Activated naive CD8-positive, alpha-beta T cell treated with anti-CD3 and anti-CD28 coated beads, Interleukin-2, amount 10 ng/mL, durations not matched to agents 7 days and 5 days (primary cell): ENCODE measurements around the gene ASIC3. TPM values are rescaled to one million over a fixed set of nuclear protein-coding genes. Genes with fewer than 3 reads are reported as not detected.

Source experiments
- ATAC-seq: fragments of 150-1000 bp; cut with Tn5 transposase; one replicate; pipeline ENCODE4 v1.10.0; 2021; ENCODE audit warnings: low read depth, moderate library complexity
- POLR2A ChIA-PET: fragments of 350-600 bp; sonication (Branson Sonifier 250); formaldehyde crosslinking; loops from one replicate; lab custom pipeline; 2021; ENCODE audit warnings: antibody characterized with exemption; lab: Charles Lee
- DNase-seq: peaks from one replicate; pipeline ENCODE4 v3.0.0; 2021
- H3K27ac Mint-ChIP-seq: one replicate; pipeline ENCODE4 v1.8.0; 2022; ENCODE audit warnings: mild to moderate bottlenecking, mixed read lengths
- H3K27me3 Mint-ChIP-seq: one replicate; pipeline ENCODE4 v1.8.0; 2022; ENCODE audit warnings: mild to moderate bottlenecking, moderate library complexity, mixed read lengths
- H3K36me3 Mint-ChIP-seq: one replicate; pipeline ENCODE4 v1.8.0; 2021; ENCODE audit warnings: mild to moderate bottlenecking, mixed read lengths
- H3K4me1 Mint-ChIP-seq: one replicate; pipeline ENCODE4 v1.8.0; 2021; ENCODE audit warnings: mixed read lengths
- H3K4me3 Mint-ChIP-seq: one replicate; pipeline ENCODE4 v1.8.0; 2022; ENCODE audit warnings: mild to moderate bottlenecking, moderate library complexity, mixed read lengths
- H3K9me3 Mint-ChIP-seq: one replicate; pipeline ENCODE4 v1.8.0; 2021; ENCODE audit warnings: mixed read lengths
- total RNA-seq, 2 experiments: library from RNA; stranded (reverse); gene quantifications; one replicate each; pipeline ENCODE4 v1.2.3, GENCODE V29; 2021

Gene ASIC3
- total RNA-seq, 2 experiments from 2014 or later = 4.7 to 6.0 TPM

- POLR2A ChIA-PET = interaction anchor here (0.6 to 1.7 kb wide), 16 partner anchors 10 to 273 kb away, joined by 3 to 26 read pairs (median 5); partner anchors contain the start of genes ABCF2, FASTK, SLC4A2 and TMUB1
- Mint-ChIP-seq H3K36me3 (peaks cover 2% of the 10 kb centered on the region), H3K27ac (peak within 1 kb of the TSS; percentile 92), H3K4me3 (peak within 1 kb of the TSS; percentile 86), H3K4me1 (peaks cover 15% of the 10 kb centered on the region), H3K9me3 (no peaks in the 10 kb centered on the region), H3K27me3 (no peaks in the 10 kb centered on the region)
- DNase-seq (peak; percentile 94), ATAC-seq (peak; percentile 97)
These were observed 20.0 kb upstream of the ASIC3 start, which contains the start of gene ABCB8 for GRCh38 chr7:151028131-151028947. ABCB8 (plus strand) TSS chr7:151028450; CDS start chr7:151028516, 66 bp downstream.

GRCh38 chr7:151028948-151029501 is 19.3 kb upstream of the ASIC3 start:
- POLR2A ChIA-PET = interaction anchor here (0.7 to 1.7 kb wide), 13 partner anchors 9 to 198 kb away, joined by 3 to 26 read pairs (median 6); partner anchors contain the start of genes ABCF2, FASTK, SLC4A2 and TMUB1

GRCh38 chr7:151031011-151031410 is 17.3 kb upstream of the ASIC3 start:
- H3K9me3 Mint-ChIP-seq = no peaks in the 10 kb centered on the region
- peaks cover 15% of the 10 kb centered on the region for H3K4me1 Mint-ChIP-seq
- no peak for ATAC-seq
- no peak overlapping the region for H3K4me3 Mint-ChIP-seq
- H3K27ac Mint-ChIP-seq = no peak overlapping the region
- H3K36me3 Mint-ChIP-seq = peaks cover 2% of the 10 kb centered on the region
- DNase-seq = no peak
- no peaks in the 10 kb centered on the region for H3K27me3 Mint-ChIP-seq
- POLR2A ChIA-PET = no interaction called here

More at GRCh38 chr7:151028948-151029501, 19.3 kb upstream of the ASIC3 start:
- H3K36me3 Mint-ChIP-seq = peaks cover 2% of the 10 kb centered on the region
- H3K9me3 Mint-ChIP-seq = no peaks in the 10 kb centered on the region
- DNase-seq (no peak), ATAC-seq (no peak)
- peak overlapping the region; percentile 92 for H3K27ac Mint-ChIP-seq
- H3K4me1 Mint-ChIP-seq = peaks cover 15% of the 10 kb centered on the region
- H3K27me3 Mint-ChIP-seq = no peaks in the 10 kb centered on the region
- peak overlapping the region; percentile 86 for H3K4me3 Mint-ChIP-seq

- POLR2A ChIA-PET = interaction anchor here (0.9 kb wide), 1 partner anchor 13 kb away, joined by 3 read pairs; no protein-coding TSS in a partner anchor
- ATAC-seq (no peak), DNase-seq (no peak)
- Mint-ChIP-seq H3K4me3 (no peak overlapping the region), H3K4me1 (peaks cover 8% of the 10 kb centered on the region), H3K9me3 (no peaks in the 10 kb centered on the region), H3K27ac (no peak overlapping the region), H3K36me3 (peaks cover 2% of the 10 kb centered on the region), H3K27me3 (no peaks in the 10 kb centered on the region)
These were observed 15.1 kb upstream of the ASIC3 start for GRCh38 chr7:151032936-151033863.

- H3K36me3 Mint-ChIP-seq = no peaks in the 10 kb centered on the region
- H3K4me1 Mint-ChIP-seq = peaks cover 5% of the 10 kb centered on the region
- H3K9me3 Mint-ChIP-seq = no peaks in the 10 kb centered on the region
- ATAC-seq (no peak), DNase-seq (no peak)
- H3K27ac Mint-ChIP-seq = no peak overlapping the region
- POLR2A ChIA-PET = interaction anchor here (0.9 kb wide), 1 partner anchor 12 kb away, joined by 3 read pairs; no protein-coding TSS in a partner anchor
- H3K27me3 Mint-ChIP-seq = no peaks in the 10 kb centered on the region
- H3K4me3 Mint-ChIP-seq = no peak overlapping the region
These were observed 14.5 kb upstream of the ASIC3 start for GRCh38 chr7:151033864-151034249.

GRCh38 chr7:151034312-151035025 is 13.9 kb upstream of the ASIC3 start:
- H3K27ac Mint-ChIP-seq = no peak overlapping the region
- H3K4me1 Mint-ChIP-seq = peaks cover 6% of the 10 kb centered on the region
- H3K9me3 Mint-ChIP-seq = no peaks in the 10 kb centered on the region
- no peak overlapping the region for H3K4me3 Mint-ChIP-seq
- POLR2A ChIA-PET = interaction anchor here (0.9 kb wide), 1 partner anchor 12 kb away, joined by 3 read pairs; no protein-coding TSS in a partner anchor
- H3K27me3 Mint-ChIP-seq = no peaks in the 10 kb centered on the region
- ATAC-seq (no peak), DNase-seq (no peak)
- H3K36me3 Mint-ChIP-seq = peaks cover 2% of the 10 kb centered on the region

GRCh38 chr7:151035026-151035717 is 13.2 kb upstream of the ASIC3 start:
- POLR2A ChIA-PET = no interaction called here
- no peaks in the 10 kb centered on the region for H3K9me3 Mint-ChIP-seq
- H3K27me3 Mint-ChIP-seq = no peaks in the 10 kb centered on the region
- no peak for DNase-seq
- no peak for ATAC-seq
- peaks cover 4% of the 10 kb centered on the region for H3K4me1 Mint-ChIP-seq
- no peak overlapping the region for H3K27ac Mint-ChIP-seq
- no peak overlapping the region for H3K4me3 Mint-ChIP-seq
- H3K36me3 Mint-ChIP-seq = peaks cover 2% of the 10 kb centered on the region

GRCh38 chr7:151035902-151036301 is 12.4 kb upstream of the ASIC3 start:
- Mint-ChIP-seq H3K27ac (no peak overlapping the region), H3K4me1 (peaks cover 4% of the 10 kb centered on the region), H3K4me3 (no peak overlapping the region), H3K36me3 (peaks cover 2% of the 10 kb centered on the region), H3K27me3 (no peaks in the 10 kb centered on the region), H3K9me3 (no peaks in the 10 kb centered on the region)
- DNase-seq = no peak
- POLR2A ChIA-PET = no interaction called here
- ATAC-seq = no peak

- peak overlapping the region; percentile 58 for H3K27ac Mint-ChIP-seq
These were observed 9.1 kb upstream of the ASIC3 start for GRCh38 chr7:151038951-151039849.

GRCh38 chr7:151039850-151040548 is 8.3 kb upstream of the ASIC3 start:
- ATAC-seq (no peak), DNase-seq (no peak)
- Mint-ChIP-seq H3K36me3 (peaks cover 2% of the 10 kb centered on the region), H3K27ac (no peak overlapping the region), H3K4me3 (no peak overlapping the region), H3K27me3 (no peaks in the 10 kb centered on the region), H3K4me1 (peaks cover 4% of the 10 kb centered on the region), H3K9me3 (no peaks in the 10 kb centered on the region)
- POLR2A ChIA-PET = interaction anchor here (0.6 to 1.0 kb wide), 2 partner anchors 11 to 48 kb away, joined by 3 read pairs; no protein-coding TSS in a partner anchor

More at GRCh38 chr7:151038951-151039849, 9.1 kb upstream of the ASIC3 start:
- Mint-ChIP-seq H3K36me3 (peaks cover 2% of the 10 kb centered on the region), H3K4me3 (no peak overlapping the region), H3K4me1 (peaks cover 4% of the 10 kb centered on the region), H3K27me3 (no peaks in the 10 kb centered on the region), H3K9me3 (no peaks in the 10 kb centered on the region)
- ATAC-seq = peak; percentile 52
- POLR2A ChIA-PET = interaction anchor here (1.0 to 3.1 kb wide), 2 partner anchors 11 to 12 kb away, joined by 3 to 11 read pairs; partner anchors contain the start of gene ABCB8
- no peak for DNase-seq
